ENCODE results near the gene HMHB1. TPM values are rescaled to one million over a fixed set of nuclear protein-coding genes. Genes with fewer than 3 reads are reported as not detected.
A peak's percentile ranks its signal among the peaks of the same experiment; 100 is the strongest.

Gene HMHB1
- total and polyA plus RNA-seq, 9 of the 15 experiments (the other 6 are each of a cell fraction or from before 2014, with no cell fraction given): not detected

DNA sequence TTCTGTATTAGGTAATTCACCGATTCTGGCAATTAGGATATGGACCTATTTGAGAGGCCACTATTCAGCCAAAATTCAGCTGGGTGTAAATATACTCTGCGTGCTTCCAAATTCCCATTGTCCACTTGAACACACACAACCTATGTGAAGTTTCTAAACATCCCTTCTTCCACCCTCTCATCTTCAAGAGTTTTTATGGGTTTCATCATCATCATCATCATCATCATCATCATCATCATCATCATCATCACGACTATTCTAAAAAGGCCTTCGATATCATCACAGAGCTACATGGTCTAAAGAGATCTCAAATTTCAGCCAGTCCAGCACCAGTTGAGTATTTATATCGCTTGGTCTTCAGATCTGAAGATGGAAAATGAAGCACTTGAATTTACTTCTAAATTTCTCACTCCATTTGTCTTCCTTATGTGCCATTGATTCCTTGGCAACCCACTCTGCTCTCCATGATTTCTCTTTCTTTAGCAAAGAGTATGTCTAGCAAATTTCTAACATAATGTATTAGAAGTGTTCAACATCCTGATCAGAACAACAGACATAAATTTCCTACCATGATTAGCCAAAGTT lies 49.2 kb upstream of the HMHB1 start:
- BruUV-seq (replicated peaks): no TSS peak
- intact Hi-C loops (cut with micrococcal nuclease): no loop called here
- FAIRE-seq (no peak), ATAC-seq (no peak), DNase-seq (ENCODE audit: extremely low read depth in 1 of 4, low spot score in 3 of 4) (no peak)
- Histone ChIP-seq H3K27ac (ENCODE audit: extremely low read depth, low read depth, low read length) (no peak overlapping the region), H2AFZ (ENCODE audit: low read depth, low read length) (no peak overlapping the region), H4K20me1 (replicated peaks; ENCODE audit: control insufficient read depth, insufficient read depth, low read length) (no peaks in the 10 kb centered on the region), H3K4me3 (no peak overlapping the region), H3K4me2 (ENCODE audit: insufficient read depth, low read length) (no peak overlapping the region), H3K27me3 (ENCODE audit: control insufficient read depth in 2 of 2, insufficient read depth in 2 of 2, low read length in 2 of 2) (no peaks in the 10 kb centered on the region), H3K79me2 (ENCODE audit: control insufficient read depth, insufficient read depth, low read length) (no peaks in the 10 kb centered on the region), H3K9ac (ENCODE audit: insufficient read depth in 1 of 2, low read depth in 2 of 2, low read length in 2 of 2) (no peak overlapping the region), H3K36me3 (ENCODE audit: control insufficient read depth, insufficient read depth, low read length) (no peaks in the 10 kb centered on the region), H3K9me1 (ENCODE audit: control insufficient read depth, insufficient read depth, low read length) (no peaks in the 10 kb centered on the region), H3K9me3 (replicated peaks; ENCODE audit: control insufficient read depth, insufficient read depth, low read depth, low read length) (no peaks in the 10 kb centered on the region), H3K4me1 (replicated peaks in 1 of 2; ENCODE audit: control insufficient read depth in 2 of 2, insufficient read depth in 2 of 2, low read length in 2 of 2) (no peaks in the 10 kb centered on the region)
- WGBS (ENCODE audit: insufficient coverage, low coverage, missing lambda C conversion rate): 0% methylated on average over 5 of the region's 5 CpGs
- in situ Hi-C loops (cut with MboI): no loop called here
- TF ChIP-seq ATF3 (IDR thresholded peaks at IDR 0.05) (peak; percentile 36; the same call in 1 of the 2 replicates), ATF3 (CRISPR knock-in tag; conservative IDR thresholded peaks at IDR 0.05) (no peak)
- TF ChIP-seq, protein P1, sequence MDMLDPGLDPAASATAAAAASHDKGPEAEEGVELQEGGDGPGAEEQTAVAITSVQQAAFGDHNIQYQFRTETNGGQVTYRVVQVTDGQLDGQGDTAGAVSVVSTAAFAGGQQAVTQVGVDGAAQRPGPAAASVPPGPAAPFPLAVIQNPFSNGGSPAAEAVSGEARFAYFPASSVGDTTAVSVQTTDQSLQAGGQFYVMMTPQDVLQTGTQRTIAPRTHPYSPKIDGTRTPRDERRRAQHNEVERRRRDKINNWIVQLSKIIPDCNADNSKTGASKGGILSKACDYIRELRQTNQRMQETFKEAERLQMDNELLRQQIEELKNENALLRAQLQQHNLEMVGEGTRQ (CRISPR knock-in tag; IDR thresholded peaks at IDR 0.05): no peak
- POLR2A ChIA-PET: no interaction called here
- CTCF ChIA-PET (ENCODE audit: low intra/inter-chr PET ratio): no interaction called here

DNA sequence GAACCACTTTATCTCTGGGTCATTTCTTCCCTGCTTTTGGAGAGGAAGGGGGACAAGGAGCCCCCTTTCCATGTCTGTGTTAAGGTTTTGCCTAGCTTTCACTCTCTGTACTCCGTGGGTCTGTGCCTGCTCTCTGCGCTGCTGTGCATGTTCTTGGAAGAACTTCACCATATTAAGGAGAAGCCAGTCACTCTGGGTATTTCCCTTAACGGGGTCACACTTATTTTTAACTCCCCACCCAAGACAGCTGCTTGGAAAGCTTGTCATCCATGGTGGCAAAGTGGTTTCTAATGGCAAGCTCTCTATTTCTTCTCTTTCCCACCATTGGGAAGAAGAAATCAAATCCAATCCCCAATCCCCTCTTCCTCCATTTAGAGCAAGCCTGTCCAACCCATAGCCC lies 44.8 kb upstream of the HMHB1 start:
- ChIA-PET CTCF (ENCODE audit: low intra/inter-chr PET ratio) (no interaction called here), POLR2A (interaction anchor here (0.8 to 1.4 kb wide), 3 partner anchors 9 to 72 kb away, joined by 3 read pairs; no protein-coding TSS in a partner anchor)
- no peak overlapping the region for H3K4me2 ChIP-seq (ENCODE audit: insufficient read depth, low read length)
- BruUV-seq (replicated peaks): no TSS peak
- H3K4me1 ChIP-seq (replicated peaks in 1 of 2; ENCODE audit: control insufficient read depth in 2 of 2, insufficient read depth in 2 of 2, low read length in 2 of 2): no peaks in the 10 kb centered on the region
- no peak overlapping the region for H2AFZ ChIP-seq (ENCODE audit: low read depth, low read length)
- H3K9me3 ChIP-seq (replicated peaks; ENCODE audit: control insufficient read depth, insufficient read depth, low read depth, low read length): no peaks in the 10 kb centered on the region
- no peaks in the 10 kb centered on the region for H3K27me3 ChIP-seq (ENCODE audit: control insufficient read depth in 2 of 2, insufficient read depth in 2 of 2, low read length in 2 of 2)
- no peaks in the 10 kb centered on the region for H4K20me1 ChIP-seq (replicated peaks; ENCODE audit: control insufficient read depth, insufficient read depth, low read length)
- DNase-seq (ENCODE audit: extremely low read depth in 1 of 4, low spot score in 3 of 4) (no peak), ATAC-seq (no peak), FAIRE-seq (no peak)
- WGBS (ENCODE audit: insufficient coverage, low coverage, missing lambda C conversion rate): 2% methylated on average over 3 of the region's 3 CpGs
- H3K9ac ChIP-seq (ENCODE audit: insufficient read depth in 1 of 2, low read depth in 2 of 2, low read length in 2 of 2): no peak overlapping the region
- H3K4me3 ChIP-seq: no peak overlapping the region
- no peaks in the 10 kb centered on the region for H3K79me2 ChIP-seq (ENCODE audit: control insufficient read depth, insufficient read depth, low read length)
- no peaks in the 10 kb centered on the region for H3K9me1 ChIP-seq (ENCODE audit: control insufficient read depth, insufficient read depth, low read length)
- in situ Hi-C loops (cut with MboI): no loop called here
- H3K27ac ChIP-seq (ENCODE audit: extremely low read depth, low read depth, low read length): no peak overlapping the region
- TF ChIP-seq ZNF830 (CRISPR knock-in tag; IDR thresholded peaks at IDR 0.05) (no peak), FOXK1 (CRISPR knock-in tag; IDR thresholded peaks at IDR 0.05; ENCODE audit: borderline replicate concordance) (no peak), ZNF384 (IDR thresholded peaks at IDR 0.05; ENCODE audit: low read depth, low read length) (no peak), CTBP1 (IDR thresholded peaks at IDR 0.05; ENCODE audit: borderline replicate concordance) (no peak), ETV6 (IDR thresholded peaks at IDR 0.05; ENCODE audit: borderline replicate concordance in 1 of 2, low read depth in 2 of 2, low read length in 1 of 2) (no peak), ETV6 (CRISPR knock-in tag; IDR thresholded peaks at IDR 0.05; ENCODE audit: borderline replicate concordance) (no peak), SRSF7 (optimal IDR thresholded peaks at IDR 0.05; ENCODE audit: low read depth, low read length) (no peak), MEF2A (IDR thresholded peaks at IDR 0.05; ENCODE audit: control insufficient read depth, low read depth, low read length) (no peak), KDM5B (IDR thresholded peaks at IDR 0.05; ENCODE audit: insufficient replicate concordance, low read depth, low read length) (no peak)
- TF ChIP-seq, protein P2, sequence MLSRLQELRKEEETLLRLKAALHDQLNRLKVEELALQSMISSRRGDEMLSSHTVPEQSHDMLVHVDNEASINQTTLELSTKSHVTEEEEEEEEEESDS (CRISPR knock-in tag; IDR thresholded peaks at IDR 0.05): no peak
- no peaks in the 10 kb centered on the region for H3K36me3 ChIP-seq (ENCODE audit: control insufficient read depth, insufficient read depth, low read length)
- intact Hi-C loops (cut with micrococcal nuclease): no loop called here

All from K562 (cell line).